GM21786 (cell line): ENCODE data around the gene ZBTB4.
"Not testable (repeated sequence)": the region's sequence is repeated elsewhere in the genome, so short reads cannot be mapped to it uniquely, and the experiment has no call there.

Experiments used
- ATAC-seq: cut with Tn5 transposase; IDR thresholded peaks from one replicate; pipeline ENCODE4 v1.9.1; 2021; ENCODE audit not compliant: unreplicated experiment

Gene ZBTB4

DNA sequence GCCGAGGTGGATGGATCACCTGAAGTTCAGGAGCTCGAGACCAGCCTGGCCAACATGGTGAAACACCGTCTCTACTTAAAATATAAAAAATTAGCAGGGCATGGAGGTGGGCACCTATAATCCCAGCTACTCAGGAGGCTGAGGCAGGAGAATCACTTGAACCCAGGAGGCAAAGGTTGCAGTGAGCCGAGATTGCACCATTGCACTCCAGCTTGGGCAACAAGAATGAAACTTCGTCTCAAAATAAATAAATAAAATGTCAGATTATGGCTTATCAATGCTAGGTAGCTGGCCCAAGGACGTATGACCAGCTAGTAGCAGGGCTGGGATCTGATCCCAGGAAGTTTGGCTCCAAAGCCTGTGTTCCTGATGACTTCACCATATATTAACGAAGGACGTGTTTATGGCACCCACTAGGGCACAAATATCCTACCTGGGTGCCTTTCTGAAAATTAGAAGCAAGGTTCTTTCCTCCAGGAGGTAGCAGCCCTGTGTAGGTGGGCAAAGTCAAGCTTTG is 8.9 kb downstream of the ZBTB4 start:
- not testable (repeated sequence) for ATAC-seq

DNA sequence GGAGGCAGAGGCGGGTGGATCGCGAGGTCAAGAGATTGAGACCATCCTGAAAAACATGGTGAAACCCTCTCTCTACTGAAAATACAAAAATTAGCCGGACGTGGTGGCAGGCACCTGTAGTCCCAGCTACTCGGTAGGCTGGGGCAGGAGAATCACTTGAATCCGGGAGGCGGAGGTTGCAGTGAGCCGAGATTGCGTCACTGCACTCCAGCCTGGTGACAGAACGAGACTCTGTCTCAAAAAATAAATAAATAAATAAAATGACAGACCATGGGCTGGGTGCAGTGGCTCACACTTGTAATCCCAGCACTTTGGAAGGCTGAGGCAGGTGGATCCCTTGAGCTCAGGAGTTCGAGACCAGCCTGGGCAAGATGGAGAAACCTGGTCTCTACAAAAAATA is 9.6 kb downstream of the ZBTB4 start:
- not testable (repeated sequence) for ATAC-seq

DNA sequence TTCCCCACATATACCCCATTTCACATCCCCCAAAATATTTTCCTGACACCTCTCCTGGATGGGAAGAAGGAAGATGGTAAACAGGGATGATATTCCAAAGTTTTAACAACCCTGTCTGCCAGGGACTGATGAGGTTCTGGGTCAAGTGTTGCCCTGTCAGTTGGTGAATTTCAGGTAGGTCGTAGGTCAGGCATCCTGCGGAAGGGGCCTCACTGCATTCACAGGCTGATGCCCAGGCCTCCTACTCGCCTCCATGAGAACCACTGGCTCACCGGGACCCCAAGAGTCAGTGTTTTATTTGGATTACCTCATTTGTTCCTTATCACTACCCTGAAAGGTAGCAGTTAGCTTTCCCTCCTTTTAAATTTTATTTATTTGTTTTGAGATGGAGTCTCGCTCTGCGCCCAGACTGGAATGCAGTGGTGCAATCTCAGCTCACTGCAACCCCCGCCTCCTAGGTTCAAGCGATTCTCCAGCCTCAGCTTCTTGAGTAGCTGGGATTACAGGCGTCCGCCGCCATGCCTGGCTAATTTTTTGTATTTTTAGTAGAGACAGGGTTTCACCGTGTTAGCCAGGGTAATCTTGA is 10.5 kb downstream of the ZBTB4 start:
- no peak for ATAC-seq

GRCh38 chr17:7468290-7468689 is 11.1 kb downstream of the ZBTB4 start:
- no peak for ATAC-seq

DNA sequence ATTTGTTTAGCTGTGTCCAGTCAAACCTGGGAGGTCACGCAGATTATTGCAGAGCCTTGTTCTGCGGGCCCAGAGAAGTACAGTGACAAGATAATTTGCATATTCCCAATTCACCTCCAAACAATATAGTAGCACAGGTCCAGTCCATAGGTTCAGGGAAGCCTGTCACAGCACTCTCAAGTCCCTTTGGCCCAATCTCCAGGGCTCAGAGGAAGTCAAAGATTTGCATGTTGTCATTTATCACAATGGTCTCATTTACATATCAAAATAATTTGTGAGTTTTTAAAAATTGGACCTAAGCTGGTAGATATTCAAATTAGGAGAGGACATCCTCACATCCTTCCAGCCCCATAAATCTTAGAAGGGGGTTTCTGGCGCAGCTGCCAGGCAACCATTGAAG is 11.9 kb downstream of the ZBTB4 start:
- no peak for ATAC-seq

- ATAC-seq, result no peak
These were observed 12.6 kb downstream of the ZBTB4 start for GRCh38 chr17:7466639-7467341.

DNA sequence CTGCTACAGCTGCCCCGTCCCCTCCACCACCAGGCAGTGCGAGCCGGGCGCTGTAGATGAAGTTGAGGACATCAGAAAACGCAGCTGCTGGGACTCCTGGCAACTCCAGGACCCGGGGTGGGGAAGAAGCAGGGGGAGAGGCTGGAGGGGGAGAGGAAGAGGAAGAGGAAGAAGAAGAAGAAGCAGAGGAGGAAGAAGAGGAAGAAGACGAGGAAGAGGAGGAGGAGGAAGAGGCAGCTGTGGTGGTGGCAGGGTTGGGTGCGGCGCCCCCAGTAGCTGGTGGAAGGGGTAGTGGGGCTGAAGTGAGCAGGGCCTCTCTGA is 13.2 kb downstream of the ZBTB4 start:
- no peak for ATAC-seq

GRCh38 chr17:7465597-7466275 is 13.7 kb downstream of the ZBTB4 start:
- no peak for ATAC-seq

DNA sequence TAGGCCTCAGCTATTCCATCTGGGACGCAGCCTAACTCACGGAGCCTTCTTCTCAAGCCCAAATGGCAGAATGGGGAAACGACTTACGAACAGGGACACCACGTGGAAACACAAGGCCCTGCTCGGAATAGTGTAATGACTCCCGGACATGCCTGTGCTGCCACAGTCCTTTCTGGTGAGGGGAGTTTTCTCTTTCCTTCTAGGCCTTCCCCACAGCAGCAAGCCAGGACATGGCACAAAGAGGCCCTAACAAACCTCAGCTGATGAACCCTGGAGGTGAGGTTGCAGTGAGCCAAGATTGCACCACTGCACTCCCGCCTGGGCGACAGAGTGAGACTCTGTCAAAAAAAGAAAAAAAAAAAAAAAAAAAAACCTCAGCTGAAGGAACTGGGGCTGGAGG is 15.3 kb downstream of the ZBTB4 start:
- no peak for ATAC-seq

- ATAC-seq, result no peak
These were observed 16.0 kb downstream of the ZBTB4 start for GRCh38 chr17:7463372-7463846.

GRCh38 chr17:7462474-7463371 is 16.7 kb downstream of the ZBTB4 start:
- ATAC-seq, result no peak

DNA sequence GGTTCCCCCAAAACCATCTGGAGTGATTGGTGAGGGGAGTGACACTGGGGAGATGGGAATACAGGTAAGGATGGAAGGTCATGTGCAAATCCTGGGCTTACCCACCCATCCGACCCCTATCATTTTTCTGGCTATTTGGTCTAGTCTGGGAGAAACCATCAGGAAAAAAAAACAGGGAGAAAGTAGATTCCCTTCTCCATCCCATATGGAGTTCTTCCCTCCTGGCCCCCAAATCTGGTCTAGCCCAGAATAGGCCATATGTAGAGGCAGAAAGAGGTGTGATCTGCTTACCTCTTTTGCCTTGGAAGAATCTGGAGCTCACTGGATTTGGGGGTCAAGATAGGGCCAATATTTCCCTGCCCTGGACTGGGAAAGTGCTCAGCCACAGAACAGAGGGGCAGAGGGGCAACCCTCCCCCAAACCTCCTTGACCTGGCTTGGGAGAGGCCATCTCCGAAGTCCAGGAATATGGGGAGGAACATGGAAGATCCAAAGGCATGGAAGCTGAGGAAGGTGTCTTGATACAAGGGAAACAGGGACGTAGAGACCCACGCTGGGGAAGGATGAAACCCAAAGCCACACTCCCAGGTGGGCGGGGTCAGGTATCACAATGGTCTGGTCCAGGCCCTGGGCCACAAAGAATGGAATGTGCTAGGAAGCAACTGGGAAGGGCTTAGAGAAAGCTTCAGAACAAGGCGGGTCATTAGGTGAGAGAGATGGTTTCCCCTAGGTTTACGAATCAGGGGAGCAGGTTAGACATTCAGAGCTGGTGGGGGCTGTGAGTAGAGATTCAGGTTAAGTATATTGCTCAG is 18.4 kb downstream of the ZBTB4 start:
- no peak for ATAC-seq

- ATAC-seq, result no peak
These were observed 19.4 kb downstream of the ZBTB4 start for GRCh38 chr17:7459961-7460545.

GRCh38 chr17:7448461-7448860 is 31.0 kb downstream of the ZBTB4 start:
- no peak for ATAC-seq

DNA sequence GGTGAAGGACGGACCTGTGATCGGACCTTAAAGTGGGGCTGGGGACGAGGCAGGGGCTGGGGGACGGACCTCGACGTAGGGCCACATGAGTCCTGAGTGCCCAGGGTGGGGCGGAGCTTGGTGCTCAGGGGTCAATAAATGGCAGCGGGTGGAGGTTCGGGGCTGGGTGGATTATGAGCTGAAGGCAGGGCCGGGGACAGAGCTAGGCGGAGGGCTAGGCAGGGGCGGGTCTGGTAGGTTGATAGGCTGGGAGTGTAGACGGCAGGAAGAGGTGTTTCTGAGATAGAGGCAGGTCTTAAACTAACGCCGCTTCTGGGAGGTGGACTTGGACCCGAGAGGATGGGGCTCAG is 33.8 kb downstream of the ZBTB4 start:
- no peak for ATAC-seq

GRCh38 chr17:7444682-7445618 is 34.5 kb downstream of the ZBTB4 start, which contains the start of gene CHRNB1:
Gene CHRNB1 (plus strand): TSS chr17:7445061. CDS start chr17:7445128, 67 bp downstream.
- ATAC-seq, result no peak

- no peak for ATAC-seq
These were observed 35.6 kb downstream of the ZBTB4 start for GRCh38 chr17:7443499-7444485.

- no peak for ATAC-seq
These were observed 37.3 kb downstream of the ZBTB4 start for GRCh38 chr17:7442142-7442541.
